Lung (tissue), 12 donors: ENCODE measurements around the gene HOXD9. TPM values are rescaled to one million over a fixed set of nuclear protein-coding genes. Genes with fewer than 3 reads are reported as not detected.

ENCODE experiments used
- ATAC-seq: fragments of 200-7000 bp; cut with Tn5 transposase; one replicate; pipeline ENCODE4 v1.9.1; 2020; ENCODE audit warnings: moderate number of reproducible peaks; ENCODE audit not compliant: insufficient read depth, low FRiP score
- DNase-seq, 3 donors: peaks; one replicate each; pipeline ENCODE4 v3.0.0-alpha.2; 2013 to 2017
- H3K27ac ChIP-seq, 2 donors: one replicate each; pipeline ENCODE4 v1.5.1; 2013; ENCODE audit warnings: mild to moderate bottlenecking in 2 of 2, moderate library complexity in 2 of 2, control low read depth in 1 of 2, inconsistent platforms in 1 of 2, low read depth in 1 of 2, low read length in 1 of 2
- H3K27me3 ChIP-seq, 3 donors: one replicate each; pipeline ENCODE4 v1.5.1; 2013; ENCODE audit warnings: low read length in 2 of 3; ENCODE audit not compliant: control insufficient read depth in 3 of 3, insufficient read depth in 3 of 3
- H3K36me3 ChIP-seq, 4 donors: one replicate each; pipeline ENCODE4 v1.5.1; 2013; ENCODE audit warnings: low read length in 4 of 4, mild to moderate bottlenecking in 1 of 4, moderate library complexity in 1 of 4; ENCODE audit not compliant: control insufficient read depth in 4 of 4, insufficient read depth in 4 of 4
- H3K4me1 ChIP-seq, 5 donors: one replicate each; pipeline ENCODE4 v1.5.1; 2013; ENCODE audit warnings: low read length in 5 of 5, mild to moderate bottlenecking in 2 of 5, moderate library complexity in 1 of 5; ENCODE audit not compliant: control insufficient read depth in 5 of 5, insufficient read depth in 5 of 5
- H3K4me3 ChIP-seq: one replicate; pipeline ENCODE4 v1.5.1; 2013; ENCODE audit warnings: mild to moderate bottlenecking, control low read depth, moderate library complexity
- H3K9ac ChIP-seq, 2 donors: one replicate each; pipeline ENCODE4 v1.5.1; 2013; ENCODE audit warnings: low read length in 2 of 2, control low read depth in 1 of 2; ENCODE audit not compliant: insufficient read depth in 1 of 2
- H3K9me3 ChIP-seq, 4 donors: one replicate each; pipeline ENCODE4 v1.5.1; 2013; ENCODE audit warnings: low read length in 3 of 4, mild to moderate bottlenecking in 1 of 4, moderate library complexity in 1 of 4; ENCODE audit not compliant: control insufficient read depth in 4 of 4, insufficient read depth in 3 of 4
- WGBS, 2 donors: extraction: QIAGEN DNeasy Blood & Tissue Kit; methylation state at CpG; one replicate each; pipeline ENCODE4 v1.1.7; 2013; 5-methylcytosine and 5-hydroxymethylcytosine counted together
- polyA plus RNA-seq, 2 donors: library from polyadenylated mRNA; stranded (reverse); fragments of 200-250 nt; gene quantifications; one replicate each; pipeline ENCODE4 v1.2.1, GENCODE V29; 2013
- total RNA-seq, 2 donors: library from RNA; depleted of rRNA in 1 of 2; stranded (reverse); fragments of >200 nt in 1 of 2; gene quantifications; one replicate each; pipeline ENCODE4 v1.2.1, GENCODE V29; 2014 to 2021
- TF ChIP-seq, protein P1 (sequence below): IDR thresholded peaks from 2 replicates; pipeline ENCODE4 v1.5.1; 2012; ENCODE audit warnings: mild to moderate bottlenecking; ENCODE audit errors: control extremely low read depth, extremely low read depth
- donor health status: control.
- donor health status: control.
- donor health status: Bipolar disorder and iron deficiency.
- donor health status: healthy.
- donor health status: DM: yes; HTN: yes; CAD: no.

The HOXD9 gene
- total and polyA plus RNA-seq, 4 donors, result 0.29 to 0.80 (median 0.51) TPM

DNA sequence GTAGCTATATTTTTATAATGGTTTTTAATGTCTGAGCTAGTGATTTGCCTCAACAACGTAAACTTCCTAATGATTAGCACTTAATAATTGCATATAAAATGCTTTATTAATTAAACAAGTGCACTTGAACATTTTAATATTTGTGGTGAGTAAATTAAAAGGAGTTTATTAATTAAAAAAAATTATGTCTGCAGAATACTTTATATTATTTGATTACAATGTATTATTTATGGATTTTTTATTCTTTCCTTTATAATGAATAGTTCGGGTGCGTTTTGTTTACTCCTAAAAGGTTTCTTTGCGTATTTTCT, 9.3 kb downstream of the HOXD9 start:
- Histone ChIP-seq H3K4me1 (peaks cover 0 to 16% (median 9%) of the 10 kb centered on the region in 5 donors), H3K27me3 (peaks cover 15 to 86% (median 86%) of the 10 kb centered on the region in 3 donors), H3K36me3 (no peaks in the 10 kb centered on the region), H3K4me3 (no peak overlapping the region), H3K27ac (no peak overlapping the region), H3K9me3 (peaks cover 0 to 6% (median 0%) of the 10 kb centered on the region in 4 donors), H3K9ac (no peak overlapping the region)
- WGBS, 2 donors, result 19 to 26% methylated on average over 4 of the region's 4 CpGs
- ATAC-seq, result no peak
- no peak for DNase-seq
- TF ChIP-seq, protein P1, sequence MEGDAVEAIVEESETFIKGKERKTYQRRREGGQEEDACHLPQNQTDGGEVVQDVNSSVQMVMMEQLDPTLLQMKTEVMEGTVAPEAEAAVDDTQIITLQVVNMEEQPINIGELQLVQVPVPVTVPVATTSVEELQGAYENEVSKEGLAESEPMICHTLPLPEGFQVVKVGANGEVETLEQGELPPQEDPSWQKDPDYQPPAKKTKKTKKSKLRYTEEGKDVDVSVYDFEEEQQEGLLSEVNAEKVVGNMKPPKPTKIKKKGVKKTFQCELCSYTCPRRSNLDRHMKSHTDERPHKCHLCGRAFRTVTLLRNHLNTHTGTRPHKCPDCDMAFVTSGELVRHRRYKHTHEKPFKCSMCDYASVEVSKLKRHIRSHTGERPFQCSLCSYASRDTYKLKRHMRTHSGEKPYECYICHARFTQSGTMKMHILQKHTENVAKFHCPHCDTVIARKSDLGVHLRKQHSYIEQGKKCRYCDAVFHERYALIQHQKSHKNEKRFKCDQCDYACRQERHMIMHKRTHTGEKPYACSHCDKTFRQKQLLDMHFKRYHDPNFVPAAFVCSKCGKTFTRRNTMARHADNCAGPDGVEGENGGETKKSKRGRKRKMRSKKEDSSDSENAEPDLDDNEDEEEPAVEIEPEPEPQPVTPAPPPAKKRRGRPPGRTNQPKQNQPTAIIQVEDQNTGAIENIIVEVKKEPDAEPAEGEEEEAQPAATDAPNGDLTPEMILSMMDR, result no peak

DNA sequence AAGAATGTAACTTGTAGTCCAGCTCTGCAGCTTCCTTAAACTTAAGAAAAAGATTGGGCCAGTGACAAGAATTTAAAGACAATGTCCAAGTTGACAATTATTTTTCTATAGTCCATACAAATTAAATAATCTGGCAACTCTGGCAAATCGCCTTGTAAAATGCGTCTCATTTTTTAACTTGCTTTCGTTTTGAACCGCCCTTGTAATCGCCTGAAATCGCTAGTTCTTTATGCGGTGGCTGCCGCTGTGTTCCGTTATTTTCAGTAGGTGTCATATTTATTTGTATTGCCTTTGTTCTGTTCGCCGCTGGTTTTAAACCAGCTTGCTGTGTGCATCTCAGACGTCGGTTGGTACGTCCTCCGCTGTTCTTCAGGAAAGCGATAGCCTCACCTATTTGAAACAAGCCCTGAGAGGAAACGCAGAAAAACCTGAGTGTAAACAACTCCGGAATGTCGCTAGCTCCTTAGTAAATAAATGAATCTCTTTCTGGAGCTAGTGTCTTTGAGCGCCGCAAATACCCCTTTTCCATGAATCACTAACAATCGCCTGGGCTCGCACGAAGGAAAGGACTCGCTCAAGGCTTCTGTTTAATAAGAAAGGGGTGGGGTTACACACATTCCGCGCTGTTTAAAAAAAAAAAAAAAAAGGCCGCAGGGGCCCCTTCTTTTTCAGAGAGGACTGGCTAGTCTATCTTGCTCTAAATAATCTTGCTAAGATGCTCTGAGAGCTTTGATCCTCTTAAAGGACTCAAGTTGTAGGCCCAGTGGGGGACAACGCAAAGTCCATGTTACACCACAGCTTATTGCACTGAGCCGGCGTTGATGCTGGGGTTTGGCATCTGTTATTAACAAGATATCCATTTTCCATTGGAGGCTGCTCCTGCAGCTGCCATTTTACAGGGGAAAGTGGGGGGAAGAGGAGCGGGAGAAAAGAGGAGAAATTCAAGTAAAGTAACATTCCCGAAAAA, 10.0 kb downstream of the HOXD9 start:
- no peak overlapping the region for H3K27ac ChIP-seq
- DNase-seq (peak in 1 of 3 donors; percentile 68), ATAC-seq (no peak)
- TF ChIP-seq, protein P1, result no peak
- WGBS, 2 donors, result 5 to 11% methylated on average over 33 of the region's 33 CpGs
- H3K9ac ChIP-seq, result no peak overlapping the region
- H3K4me3 ChIP-seq, result no peak overlapping the region
- H3K27me3 ChIP-seq, result peaks cover 19 to 86% (median 86%) of the 10 kb centered on the region in 3 donors
- peaks cover 0 to 6% (median 0%) of the 10 kb centered on the region in 4 donors for H3K9me3 ChIP-seq
- H3K36me3 ChIP-seq, result no peaks in the 10 kb centered on the region
- H3K4me1 ChIP-seq, result peaks cover 0 to 18% (median 9%) of the 10 kb centered on the region in 5 donors

DNA sequence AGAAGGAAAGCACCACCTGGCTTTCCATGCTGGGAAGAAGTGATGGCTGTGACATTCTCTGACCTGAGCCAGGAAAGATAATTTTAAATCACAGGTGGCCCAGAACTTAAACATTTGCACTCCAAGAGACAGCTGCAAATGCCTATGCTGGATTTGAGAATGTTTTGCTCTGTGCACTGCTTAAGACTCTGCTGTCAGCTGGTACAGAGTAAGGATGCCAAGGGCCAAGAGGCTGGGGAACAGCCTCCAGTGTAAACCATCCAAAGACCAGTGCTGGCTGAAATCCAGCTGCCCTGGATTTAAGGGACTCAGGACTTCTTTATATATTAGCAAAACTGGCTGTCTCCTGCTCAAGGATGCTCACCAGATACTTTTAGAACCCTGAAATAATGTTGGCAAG, 10.9 kb downstream of the HOXD9 start:
- Histone ChIP-seq H3K4me1 (peaks cover 0 to 19% (median 6%) of the 10 kb centered on the region in 5 donors), H3K9me3 (peaks cover 0 to 8% (median 0%) of the 10 kb centered on the region in 4 donors), H3K36me3 (no peaks in the 10 kb centered on the region), H3K27me3 (peaks cover 24 to 86% (median 86%) of the 10 kb centered on the region in 3 donors), H3K4me3 (no peak overlapping the region), H3K27ac (no peak overlapping the region), H3K9ac (no peak overlapping the region)
- DNase-seq (no peak), ATAC-seq (no peak)
- TF ChIP-seq, protein P1, result no peak
